GM18519 (cell line): Measurements from ENCODE around the gene CRBN.

Experiments used
- ATAC-seq: cut with Tn5 transposase; IDR thresholded peaks from one replicate; pipeline ENCODE4 v1.9.1; 2021; ENCODE audit warnings: mild to moderate bottlenecking, moderate library complexity; ENCODE audit not compliant: unreplicated experiment, low FRiP score

CRBN gene

DNA sequence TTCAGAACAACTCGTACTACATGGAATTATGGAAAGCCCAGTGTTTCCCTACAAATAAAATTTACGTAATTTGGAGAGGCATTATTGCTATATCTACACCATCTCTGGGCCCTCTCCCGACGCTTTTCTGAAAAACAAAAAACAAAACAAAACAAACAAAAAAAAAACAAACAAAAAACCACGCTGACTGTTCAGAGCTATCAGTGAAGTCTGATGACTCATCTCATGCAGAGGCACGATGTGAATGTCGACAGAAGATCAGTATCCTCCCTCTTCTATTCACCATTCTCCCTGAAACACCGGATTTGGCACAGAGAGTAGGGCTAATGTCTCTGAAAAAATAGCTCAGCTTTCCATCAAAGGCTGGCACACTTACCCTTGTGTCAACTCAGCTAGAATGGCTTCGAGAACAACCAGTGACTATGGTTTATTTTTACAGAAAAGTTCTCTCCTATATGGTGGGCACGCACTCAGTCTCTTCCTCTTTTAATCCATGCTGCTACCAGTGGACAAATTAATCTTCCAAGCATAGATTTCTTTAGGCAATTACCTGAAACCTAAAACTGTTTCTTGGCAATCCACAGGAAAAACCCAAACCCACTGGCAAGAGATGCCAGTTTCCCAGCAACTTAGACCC lies 1.5 kb downstream of the CRBN start:
- no peak for ATAC-seq

DNA sequence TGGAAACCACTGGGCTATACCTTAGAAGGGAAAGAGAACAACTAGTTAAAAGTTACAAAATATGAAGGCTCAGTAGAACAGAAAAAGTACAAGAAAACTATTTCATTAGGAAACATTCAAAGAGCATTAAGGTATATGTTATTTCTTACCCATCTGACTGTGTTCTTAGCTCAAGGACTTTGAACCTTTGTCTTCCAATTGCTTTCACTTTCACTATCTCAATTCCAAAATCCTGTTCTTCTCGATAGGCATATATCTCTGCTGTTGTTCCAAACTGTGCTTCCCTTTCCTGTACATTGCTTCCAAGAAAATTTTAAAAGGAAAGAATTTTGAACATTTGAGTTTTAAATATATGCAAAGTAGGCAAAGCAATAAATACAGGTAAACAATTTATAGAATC lies 6.9 kb downstream of the CRBN start:
- no peak for ATAC-seq

DNA sequence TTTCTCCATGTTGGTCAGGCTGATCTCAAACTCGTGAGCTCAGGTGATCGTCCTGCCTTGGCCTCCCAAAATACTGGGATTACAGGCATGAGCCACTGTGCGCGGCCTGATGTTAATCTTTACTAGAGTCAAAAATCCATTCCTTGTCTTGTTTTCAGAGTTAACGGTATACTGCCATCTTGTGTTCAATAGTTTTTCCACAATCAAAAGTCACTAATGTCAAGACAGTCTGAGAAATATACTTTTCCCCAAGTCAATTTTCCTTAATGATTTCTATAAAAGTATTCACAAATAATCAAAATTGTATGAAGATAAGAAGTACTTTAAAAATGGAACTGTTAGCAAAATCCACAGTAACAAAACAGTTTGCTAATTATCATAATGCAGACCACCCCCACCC lies 8.5 kb downstream of the CRBN start:
- ATAC-seq = peak; percentile 42

DNA sequence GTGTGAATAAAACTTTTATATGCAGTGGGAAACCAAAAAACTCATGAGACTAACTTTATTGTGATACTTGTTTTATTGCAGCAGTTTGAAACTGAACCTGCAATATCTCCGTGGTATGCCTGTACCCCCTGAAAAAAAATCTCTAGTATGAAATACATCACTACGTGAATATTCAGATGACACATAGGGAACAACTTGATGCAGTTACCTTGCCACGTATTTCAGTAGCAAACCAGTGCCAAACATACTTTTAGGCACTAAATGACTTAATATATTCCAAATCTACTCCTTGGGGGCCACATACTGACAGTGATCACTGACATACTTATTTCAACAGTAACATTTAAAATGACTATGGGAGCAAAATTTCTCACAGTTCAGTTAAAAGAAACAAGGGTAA lies 13.8 kb downstream of the CRBN start:
- no peak for ATAC-seq

DNA sequence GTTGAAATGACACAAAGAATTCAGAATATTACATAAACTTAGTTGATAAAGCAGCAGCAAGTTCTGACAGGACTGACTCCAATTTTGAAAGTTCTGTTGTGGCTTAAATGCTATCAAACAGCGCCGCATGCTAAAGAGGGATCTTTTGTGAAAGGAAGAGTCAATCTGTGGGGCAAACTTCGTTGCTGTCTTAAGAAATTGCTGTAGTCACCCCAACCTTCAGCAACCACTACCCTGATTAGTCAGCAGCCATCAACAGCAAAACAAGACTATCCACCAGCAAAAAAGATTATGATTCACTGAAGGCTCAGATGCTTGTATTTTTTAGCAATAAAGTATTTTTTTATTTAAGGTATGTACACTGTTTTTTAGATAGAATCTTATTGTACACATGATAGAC lies 14.2 kb downstream of the CRBN start:
- ATAC-seq = no peak

DNA sequence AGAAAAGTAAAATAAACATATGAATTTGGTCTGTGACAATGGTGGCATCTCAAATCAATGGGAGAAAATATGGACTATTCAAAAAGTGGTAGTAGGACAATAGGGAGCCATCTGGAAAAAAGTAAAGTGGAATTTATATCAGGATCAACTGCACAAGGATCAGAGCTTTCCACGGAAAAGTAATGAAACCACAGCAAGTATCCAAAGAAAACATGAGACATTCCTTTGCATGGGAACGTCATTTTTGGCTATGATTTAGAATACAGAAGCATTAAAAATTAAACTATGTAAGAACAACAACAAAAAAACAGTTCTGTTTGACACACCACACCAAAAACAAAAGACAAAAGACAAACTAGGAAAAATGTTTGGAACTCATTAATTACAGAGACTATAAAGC lies 18.7 kb downstream of the CRBN start:
- no peak for ATAC-seq

DNA sequence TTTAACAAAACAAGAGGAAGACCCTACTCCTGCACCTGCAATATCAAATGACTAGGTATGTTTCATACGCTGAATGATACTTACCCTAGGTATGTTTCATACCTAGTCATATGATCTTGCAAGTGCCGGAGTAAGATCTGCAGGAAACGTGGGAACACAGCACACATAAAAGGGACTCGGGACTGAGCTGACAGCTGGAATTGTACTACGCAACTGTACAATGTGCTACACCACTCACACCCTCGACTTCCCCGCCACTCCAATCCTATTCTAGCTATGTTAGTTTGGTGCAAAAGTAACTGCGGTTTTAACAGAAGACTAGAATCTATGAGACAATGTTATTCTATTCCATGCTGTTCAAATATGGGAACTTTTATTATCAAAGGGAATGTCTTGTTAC lies 22.0 kb downstream of the CRBN start:
- no peak for ATAC-seq

DNA sequence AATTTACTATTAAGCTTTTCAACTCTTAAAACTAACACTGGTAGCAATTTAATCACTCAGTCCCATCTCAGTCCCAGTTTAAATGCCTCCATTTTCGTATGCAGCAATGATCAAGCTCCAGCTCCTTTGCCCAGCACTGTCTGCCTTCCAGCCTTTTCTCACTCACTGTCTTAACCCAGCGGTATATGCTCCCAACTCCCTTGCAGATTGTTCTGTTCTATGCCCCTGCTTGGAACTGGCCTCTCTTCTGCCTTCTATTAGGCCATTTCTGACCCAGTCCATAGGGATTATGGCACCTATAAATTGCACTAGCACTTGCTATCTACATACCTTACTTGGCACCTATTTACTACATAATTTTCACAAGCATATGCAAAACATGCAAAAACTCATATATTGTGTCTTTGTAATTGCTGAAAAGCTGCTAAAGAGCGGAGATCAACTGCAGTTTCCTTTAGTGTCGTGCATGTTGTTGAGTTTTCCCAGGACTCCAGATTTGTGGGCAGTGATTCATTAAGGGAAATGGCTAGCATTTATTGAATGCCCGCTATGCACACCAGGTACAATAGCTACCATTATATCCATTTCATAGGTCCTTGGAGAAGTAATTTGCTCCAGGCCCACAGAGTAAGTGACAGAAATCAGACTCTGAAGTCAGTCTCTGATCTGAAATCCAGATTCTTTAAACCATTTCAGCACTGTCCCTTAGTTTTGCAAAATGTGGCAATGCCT lies 24.4 kb downstream of the CRBN start:
- ATAC-seq = no peak

DNA sequence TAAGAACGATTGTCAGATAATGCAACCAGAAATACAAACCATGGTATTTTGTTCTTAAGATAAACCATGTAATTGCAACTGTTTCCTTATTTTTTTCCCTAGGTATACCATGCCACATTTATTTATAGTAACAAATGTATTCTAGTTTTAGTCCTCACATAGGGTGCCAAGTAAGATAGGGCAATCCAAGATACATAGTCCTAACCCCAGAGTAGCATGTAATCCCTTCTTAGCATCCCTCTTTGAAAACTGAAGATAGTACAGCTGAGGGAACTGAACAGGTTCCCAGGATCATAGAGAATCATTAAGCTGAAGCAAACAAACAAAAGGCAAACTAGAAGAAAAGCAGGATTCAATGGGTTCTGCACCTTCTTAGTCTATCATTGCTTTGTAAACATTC lies 28.0 kb downstream of the CRBN start:
- ATAC-seq = no peak

DNA sequence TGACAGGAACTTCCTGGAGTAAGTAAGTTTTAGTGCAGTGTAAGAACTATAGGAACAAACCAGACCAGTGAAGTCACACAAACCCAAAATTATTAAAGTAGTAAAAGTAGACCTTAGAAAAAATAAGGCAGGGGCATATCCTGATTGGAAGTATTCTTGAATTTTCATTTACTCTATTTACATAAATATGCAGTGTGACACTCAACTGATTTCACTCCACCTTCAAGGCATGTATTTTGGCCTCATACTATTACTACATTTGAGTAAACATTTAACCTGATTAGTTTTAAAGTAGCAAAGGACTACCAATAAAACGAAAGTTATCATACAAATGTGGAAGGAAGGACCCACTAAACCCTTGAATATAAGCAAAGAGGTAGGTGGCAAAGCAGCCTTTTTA lies 29.9 kb downstream of the CRBN start:
- no peak for ATAC-seq

DNA sequence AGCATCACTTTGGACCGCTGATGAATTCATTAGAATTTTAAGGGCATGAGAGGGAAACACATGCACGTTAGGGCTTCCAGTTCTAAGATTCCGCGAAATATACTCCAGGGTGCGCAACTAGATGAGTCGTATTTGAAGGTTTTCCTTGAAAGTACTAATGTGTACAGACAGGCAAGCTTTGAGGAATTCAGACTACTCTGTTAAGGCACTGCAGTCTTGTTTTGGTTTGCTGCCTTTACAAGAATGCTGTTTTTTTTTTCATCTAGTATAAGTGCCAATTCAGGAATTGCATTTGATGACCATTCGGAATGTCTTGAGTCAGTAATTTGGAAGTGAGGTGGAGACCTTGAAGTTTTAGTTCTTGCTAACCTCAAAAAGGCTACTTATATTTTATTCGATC lies 33.7 kb downstream of the CRBN start:
- no peak for ATAC-seq

DNA sequence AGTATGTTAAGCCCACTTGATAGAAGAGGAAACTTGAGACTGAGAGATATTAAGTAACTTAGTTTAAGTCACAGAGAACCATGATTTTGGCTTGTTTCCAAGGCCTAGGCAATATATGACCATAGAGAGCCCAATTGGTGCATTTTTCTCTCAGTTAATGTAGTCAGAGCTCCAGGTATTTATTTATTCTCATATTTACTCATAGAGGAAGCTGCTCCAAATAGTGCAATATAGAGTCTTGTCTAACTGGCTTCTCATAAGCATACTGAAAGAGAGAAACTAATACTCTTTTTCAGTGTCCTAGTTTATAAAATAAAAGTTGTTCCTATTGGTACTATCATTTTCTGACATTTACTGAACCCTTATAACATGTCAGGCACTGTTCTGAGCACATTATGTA lies 37.6 kb downstream of the CRBN start:
- ATAC-seq = no peak

DNA sequence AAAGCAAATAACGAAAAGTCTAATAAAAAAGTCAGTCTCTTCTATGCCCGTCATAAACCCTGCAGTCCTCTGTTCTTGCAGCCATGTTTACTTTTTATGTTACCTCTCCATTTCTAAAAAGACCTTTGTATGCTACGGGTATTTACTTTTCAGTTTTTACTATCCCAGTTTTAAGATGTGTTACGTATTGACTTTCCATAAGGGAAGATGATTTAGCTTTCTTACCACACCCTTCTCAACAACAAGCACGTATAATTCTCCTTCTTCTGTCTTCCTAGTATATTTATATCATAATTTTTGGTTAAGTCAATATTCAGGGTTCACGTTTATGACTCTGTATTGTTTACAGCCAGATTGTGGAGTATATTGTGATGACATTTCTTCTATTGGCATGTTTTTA lies 42.0 kb downstream of the CRBN start:
- no peak for ATAC-seq

DNA sequence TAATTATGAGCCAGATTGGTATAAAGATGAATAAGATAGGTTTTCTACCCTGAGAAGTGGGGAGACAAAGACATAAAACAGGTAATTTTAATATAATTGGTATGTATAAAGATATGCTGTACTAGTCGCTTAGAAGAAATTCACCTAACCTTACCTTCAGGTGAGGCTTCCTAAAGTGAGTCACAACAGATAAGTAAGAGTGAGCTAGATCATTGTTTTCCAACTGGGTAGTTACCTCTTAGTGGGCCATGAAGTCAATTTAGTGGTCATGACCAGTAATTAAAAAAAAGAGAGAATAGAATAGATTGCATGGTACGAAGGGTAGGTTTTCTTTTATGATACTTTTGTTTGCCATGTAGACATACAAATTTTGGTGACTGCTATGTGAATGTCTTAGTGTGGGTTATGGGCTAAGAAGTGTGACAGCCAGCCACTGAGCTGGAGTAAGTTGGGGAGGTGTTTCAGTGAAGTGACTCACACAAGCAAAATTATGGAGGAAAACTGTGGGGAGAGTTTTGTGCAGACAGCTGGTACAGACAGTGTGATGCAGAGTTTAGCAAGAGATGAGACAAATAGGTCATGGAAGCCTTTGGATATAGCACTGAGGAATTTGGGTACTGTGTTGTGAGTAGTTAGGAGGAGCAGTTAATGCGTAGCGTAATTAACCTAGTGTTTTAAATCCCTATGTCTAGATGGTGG lies 44.6 kb downstream of the CRBN start:
- no peak for ATAC-seq

DNA sequence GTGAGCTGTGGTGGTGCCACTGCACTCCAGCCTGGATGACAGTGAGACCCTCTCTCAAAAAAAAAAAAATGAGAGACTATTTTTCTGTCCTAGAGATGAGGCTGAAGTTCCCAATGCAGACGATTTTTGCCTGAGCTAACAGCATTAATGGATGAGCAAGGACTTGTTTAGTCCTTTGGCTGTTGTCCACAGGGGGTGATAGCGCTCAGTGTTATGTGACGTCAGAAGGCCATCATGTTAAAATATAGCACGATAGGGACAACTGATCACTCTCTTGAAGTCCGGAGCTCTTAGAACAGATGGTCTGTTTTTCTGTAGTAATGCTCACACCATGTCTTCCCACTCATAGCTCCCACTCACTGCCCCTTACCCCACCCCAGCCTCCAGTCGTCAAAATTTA lies 46.0 kb downstream of the CRBN start:
- no peak for ATAC-seq

DNA sequence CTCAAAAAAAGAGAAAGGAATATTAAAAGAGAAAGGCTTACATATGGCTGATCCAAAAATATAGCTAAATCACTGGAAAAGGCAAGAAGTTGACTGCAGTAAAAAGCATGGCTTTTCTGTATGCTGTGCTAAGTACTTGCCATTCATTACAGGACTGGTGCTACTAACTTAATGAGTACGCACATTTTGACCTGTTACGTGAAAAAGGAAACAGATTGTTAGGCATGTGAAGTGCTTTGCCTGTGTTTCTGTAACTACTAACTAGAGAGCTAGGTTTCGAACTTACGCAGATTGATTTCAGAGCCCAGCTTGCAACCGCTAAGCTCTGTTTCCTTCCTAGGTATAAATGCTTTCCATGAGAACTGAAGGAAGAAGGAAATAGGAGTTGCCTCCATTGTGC lies 49.9 kb downstream of the CRBN start:
- ATAC-seq = no peak

DNA sequence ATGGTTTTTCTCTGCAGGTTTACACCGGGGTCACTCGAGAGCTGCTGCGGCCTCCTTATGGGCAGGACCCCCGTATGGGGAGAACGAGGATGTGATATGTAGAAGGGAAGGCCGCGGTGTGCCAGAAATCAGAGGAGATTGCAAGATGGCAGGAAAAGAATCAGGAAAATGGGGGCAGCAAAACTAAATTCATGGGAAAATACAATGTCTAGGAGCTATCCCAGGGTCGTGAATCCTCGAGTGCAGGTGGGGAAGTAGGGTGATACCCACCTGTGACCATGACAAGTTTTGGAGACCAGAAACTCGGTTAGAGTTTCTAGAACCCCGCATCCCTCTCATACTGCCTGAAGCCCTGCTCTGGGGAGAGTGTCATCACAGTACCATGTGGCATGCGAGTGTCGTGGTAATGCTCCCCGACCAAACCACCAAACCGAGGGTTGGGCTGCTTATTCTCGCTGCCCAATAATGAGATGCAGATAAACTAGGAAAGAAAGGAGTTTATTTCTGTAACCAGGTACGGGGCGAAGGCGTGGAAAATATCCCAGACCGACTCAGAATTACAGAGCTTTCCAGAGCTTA lies 52.0 kb downstream of the CRBN start:
- ATAC-seq = no peak

DNA sequence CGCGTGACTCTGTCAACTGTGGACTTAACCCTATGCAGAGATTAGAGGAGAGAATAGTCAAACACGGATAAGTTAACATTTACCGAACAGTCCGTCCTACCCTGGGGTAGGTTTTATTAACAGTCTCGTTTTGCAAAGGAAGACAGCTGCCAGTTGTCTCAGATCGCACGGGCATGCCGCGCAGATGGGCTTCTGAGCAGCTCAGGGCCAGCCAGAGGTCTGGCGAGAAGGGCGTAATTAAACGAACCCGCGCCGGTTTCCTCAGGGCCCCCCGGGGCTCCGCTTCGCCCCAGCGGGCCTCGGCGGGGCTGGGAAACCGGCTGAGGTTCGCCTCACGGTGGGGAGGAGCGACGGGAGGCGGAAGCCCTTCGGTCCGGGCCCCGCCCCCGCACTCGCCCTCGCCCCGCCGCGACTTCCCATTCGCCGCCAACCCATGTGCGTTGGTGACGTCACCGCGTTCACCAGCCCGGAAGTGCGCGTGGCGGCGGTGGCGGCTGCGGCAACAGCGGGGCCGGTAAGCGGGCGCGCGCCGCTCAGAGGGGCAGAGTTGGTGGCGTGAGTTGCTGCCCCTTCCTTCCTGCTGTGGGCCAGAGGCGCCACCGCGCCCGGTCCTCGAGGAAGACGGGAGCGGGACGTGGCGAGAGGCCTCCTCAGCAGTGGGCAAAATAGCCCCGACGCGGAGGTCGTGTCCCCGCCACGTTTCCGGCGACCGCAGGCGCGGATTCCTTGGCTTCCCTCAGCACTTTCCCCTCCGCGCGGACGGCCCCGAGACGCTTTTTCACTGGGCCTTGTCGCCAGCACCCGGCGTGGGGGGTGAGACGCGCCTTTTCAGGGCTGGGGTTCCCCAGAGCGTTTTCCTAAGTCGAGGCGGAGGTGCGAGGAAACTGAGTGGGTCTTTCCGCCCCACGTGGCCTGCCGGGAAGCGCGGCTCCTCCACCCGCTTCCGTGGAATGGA lies 52.7 kb downstream of the CRBN start, which contains the start of gene TRNT1:
TSS of gene TRNT1 (plus strand) at position 464 of the 955 bp plus-strand sequence. CDS start 2,101 bp downstream, outside the sequence.
- ATAC-seq = peak; percentile 92

DNA sequence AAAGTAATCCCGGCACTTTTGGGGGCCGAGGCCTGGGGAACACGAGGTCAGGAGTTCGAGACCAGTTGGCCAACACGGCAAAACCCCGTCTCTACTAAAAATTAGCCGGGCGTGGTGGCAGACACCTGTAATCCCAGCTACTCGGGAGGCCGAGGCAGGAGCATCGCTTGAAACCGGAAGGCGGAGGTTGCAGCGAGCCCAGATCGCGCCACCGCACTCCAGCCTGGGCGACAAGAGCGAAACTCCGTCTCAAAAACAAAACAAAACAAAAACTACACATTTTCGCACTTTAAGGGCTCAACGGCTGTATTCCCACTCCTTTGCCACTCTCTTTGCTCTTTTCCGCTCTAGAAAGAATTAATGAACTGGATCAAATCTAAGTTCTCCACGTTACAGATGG lies 53.5 kb downstream of the CRBN start:
- no peak for ATAC-seq

DNA sequence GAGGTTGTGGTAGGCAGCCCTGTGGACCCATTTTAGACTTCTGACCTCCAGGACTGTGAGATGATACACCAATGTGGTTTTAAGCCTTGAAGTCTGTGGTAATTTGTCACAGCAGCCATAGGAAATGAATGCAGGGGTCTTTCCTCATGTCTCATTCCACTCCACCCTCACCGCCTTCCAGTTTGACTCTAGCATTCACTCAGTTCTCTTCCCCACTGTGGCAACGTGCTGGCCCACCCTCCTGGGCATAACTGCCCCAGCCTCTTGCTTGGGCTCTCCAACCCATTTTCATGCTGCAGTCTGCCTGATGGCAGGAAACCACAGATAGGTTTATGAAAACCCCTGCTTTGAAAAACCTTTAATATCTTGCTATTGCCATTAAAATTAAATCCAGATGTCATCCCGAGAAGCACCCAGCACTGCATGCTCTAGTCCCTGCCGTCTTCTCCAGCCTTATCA lies 60.1 kb downstream of the CRBN start:
- no peak for ATAC-seq
